GM12878 (cell line): Measurements from ENCODE around the gene C15orf62. TPM values are rescaled to one million over a fixed set of nuclear protein-coding genes. Genes with fewer than 3 reads are reported as not detected.

Source experiments
- ATAC-seq: fragments of 200-7000 bp; cut with Tn5 transposase; 3 replicates; pipeline ENCODE4 v1.9.1; 2020; ENCODE audit warnings: mild to moderate bottlenecking, moderate library complexity
- BruUV-seq: library from RNA; stranded (reverse); fragments of 400-500 nt; replicated peaks from 2 replicates; lab custom pipeline; 2021; lab: Mats Ljungman, UMichigan
- CTCF ChIA-PET: fragments of 300-600 bp; sonication (Branson Sonifier 250); formaldehyde crosslinking; extraction: SDS; loops from one replicate; lab custom pipeline; 2021; ENCODE audit warnings: inconsistent platforms; lab: Yijun Ruan, JAX
- POLR2A ChIA-PET: fragments of 350-600 bp; formaldehyde crosslinking; extraction: SDS; loops from one replicate; lab custom pipeline; 2021; ENCODE audit warnings: inconsistent platforms; lab: Charles Lee
- RAD21 ChIA-PET: fragments of 300-600 bp; sonication (Branson Sonifier 250); formaldehyde crosslinking; loops from one replicate; lab custom pipeline; 2023; ENCODE audit warnings: antibody characterized with exemption; ENCODE audit not compliant: unreplicated experiment; lab: Charles Lee
- SMC1A ChIA-PET: fragments of 300-600 bp; sonication (Branson Sonifier 250); formaldehyde crosslinking; loops from one replicate; lab custom pipeline; 2023; ENCODE audit not compliant: unreplicated experiment, uncharacterized antibody; lab: Charles Lee
- DNase-seq: peaks from one replicate; pipeline ENCODE4 v3.0.0-alpha.2; 2011; ENCODE audit warnings: low read depth, low spot score
- FAIRE-seq: peaks from 3 replicates; lab custom pipeline; 2011; peaks lifted over from hg19 to GRCh38; lab: Jason Lieb, UNC
- H2AFZ ChIP-seq: 2 replicates; pipeline ENCODE4 v1.6.0; 2011; ENCODE audit warnings: low read depth, low read length, control low read depth; ENCODE audit not compliant: control insufficient read depth
- H3K27ac ChIP-seq: 2 replicates; pipeline ENCODE4 v1.5.1; 2011; ENCODE audit warnings: control low read depth; ENCODE audit not compliant: control insufficient read depth, insufficient read depth
- H3K27me3 ChIP-seq, 2 experiments: replicated peaks in 1 of 2; 2 replicates each; pipeline versions ENCODE4 v1.6.0 to v1.6.1; 2011; ENCODE audit warnings: low read length in 1 of 2; ENCODE audit not compliant: control insufficient read depth in 2 of 2, insufficient read depth in 2 of 2
- H3K36me3 ChIP-seq, 2 experiments: 2 replicates each; pipeline ENCODE4 v1.5.1; 2011; ENCODE audit warnings: low read length in 1 of 2; ENCODE audit not compliant: control insufficient read depth in 2 of 2, insufficient read depth in 2 of 2
- H3K4me1 ChIP-seq: 2 replicates; pipeline ENCODE4 v1.6.1; 2011; ENCODE audit warnings: mild to moderate bottlenecking, low read length, moderate library complexity, mixed read lengths; ENCODE audit not compliant: control insufficient read depth, insufficient read depth
- H3K4me2 ChIP-seq: 2 replicates; pipeline ENCODE4 v1.6.0; 2011; ENCODE audit warnings: control low read depth; ENCODE audit not compliant: control insufficient read depth, insufficient read depth
- H3K4me3 ChIP-seq: fragments of 200-600 bp; sonication (generic); 2 replicates; pipeline ENCODE4 v1.5.1; 2016
- H3K79me2 ChIP-seq: 2 replicates; pipeline ENCODE4 v1.6.0; 2011; ENCODE audit warnings: low read length; ENCODE audit not compliant: control insufficient read depth, insufficient read depth
- H3K9ac ChIP-seq: 2 replicates; pipeline ENCODE4 v1.8.0; 2011; ENCODE audit warnings: low read length, control low read depth, mixed read lengths; ENCODE audit not compliant: control insufficient read depth, insufficient read depth
- H3K9me3 ChIP-seq: replicated peaks from 3 replicates; pipeline ENCODE4 v1.5.1; 2011; ENCODE audit warnings: mild to moderate bottlenecking, low read length; ENCODE audit not compliant: control insufficient read depth, insufficient read depth
- H4K20me1 ChIP-seq: 2 replicates; pipeline ENCODE4 v1.6.0; 2011; ENCODE audit not compliant: control insufficient read depth, insufficient read depth
- BHLHE40 ChIP-seq, 2 experiments: fragments of 450-650 bp in 1 of 2; IDR thresholded peaks; 2 replicates each; pipeline ENCODE4 v1.6.1; 2011 to 2017; ENCODE audit warnings: low read depth in 2 of 2, borderline replicate concordance in 1 of 2, improper control_type of control experiment in 1 of 2, low read length in 1 of 2, mild to moderate bottlenecking in 1 of 2
- IKZF1 ChIP-seq: fragments of 450-650 bp; conservative IDR thresholded peaks from 2 replicates; pipeline ENCODE4 v1.6.1; 2017; ENCODE audit warnings: antibody characterized with exemption, mild to moderate bottlenecking
- SREBF1 ChIP-seq: IDR thresholded peaks from 2 replicates; pipeline ENCODE4 v1.6.1; 2012; ENCODE audit warnings: mild to moderate bottlenecking, low read length
- WGBS: methylation state at CpG from one replicate; pipeline ENCODE4 v1.1.6; 2016; ENCODE audit warnings: low lambda C conversion rate; ENCODE audit not compliant: insufficient replicate concordance, insufficient coverage; ENCODE audit errors: missing lambda C conversion rate; 5-methylcytosine and 5-hydroxymethylcytosine counted together
- in situ Hi-C: fragments of 300-500 bp; cut with MboI; formaldehyde crosslinking; loops from 9 replicates; pipeline ENCODE4 v1.14.3; 2018; ENCODE audit warnings: mixed read lengths
- intact Hi-C: fragments of 100-400 bp; cut with micrococcal nuclease; formaldehyde crosslinking; loops from one replicate; pipeline ENCODE4 v1.14.2; 2022; ENCODE audit not compliant: unreplicated experiment
- polyA plus RNA-seq, 11 experiments: library from polyadenylated mRNA; depleted of rRNA in 4 of 11; unstranded in 6 of 11; stranded (reverse) in 5 of 11; fragments of >200 nt; fragmentation: Nextera tagmentation in 4 of 11; fragmentation: Illumina TruSeq in 1 of 11; extraction: Ambion mirVana in 4 of 11; extraction: Trizol in 1 of 11; gene quantifications; 1 replicate in 1 of 11; 2 replicates in 10 of 11; pipeline versions ENCODE4 v1.2.1 to v1.2.3, GENCODE V29; 2011 to 2016; ENCODE audit warnings: inconsistent platforms in 2 of 11, missing spikeins in 2 of 11, low read depth in 1 of 11
- total RNA-seq, 4 experiments: library from RNA; depleted of rRNA in 3 of 4; stranded (reverse); fragments of >200 nt in 3 of 4; fragmentation: Illumina TruSeq in 1 of 4; extraction: Trizol in 1 of 4; gene quantifications; 2 replicates each; pipeline versions ENCODE4 v1.2.1 to v1.2.3, GENCODE V29; 2013 to 2021

Gene C15orf62
- total and polyA plus RNA-seq, 10 of the 15 experiments (the other 5 are each of a cell fraction or from before 2014, with no cell fraction given), result 0.06 to 0.68 (median 0.40) TPM; not detected in 1

DNA sequence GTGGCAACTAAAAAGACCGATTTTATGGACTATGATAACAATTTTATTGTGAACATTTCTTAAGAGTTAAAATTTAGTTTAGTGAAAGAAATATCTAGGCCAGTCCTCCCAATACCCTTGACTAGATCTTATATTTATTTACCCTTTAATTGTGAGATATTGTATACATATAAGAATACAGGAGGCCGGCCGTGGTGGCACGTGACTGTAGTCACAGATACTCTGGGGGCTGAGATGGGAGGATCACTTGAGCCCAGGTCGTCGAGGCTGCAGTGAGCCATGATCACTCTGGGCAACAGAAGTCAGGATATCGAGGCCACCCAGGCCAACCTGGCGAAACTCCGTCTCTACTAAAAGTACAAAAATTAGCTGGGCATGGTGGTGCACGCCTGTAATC lies 14.0 kb upstream of the C15orf62 start:
- RAD21 ChIA-PET, result interaction anchor here (1.6 kb wide), 1 partner anchor 104 kb away, joined by 4 read pairs; no protein-coding TSS in a partner anchor
- peaks cover 3 to 4% of the 10 kb centered on the region in 2 experiments; a peak in 3 of 4 replicates for H3K36me3 ChIP-seq
- no peaks in the 10 kb centered on the region for H3K9me3 ChIP-seq
- CTCF ChIA-PET, result interaction anchor here (1.0 to 2.1 kb wide), 2 partner anchors 102 to 138 kb away, joined by 5 to 9 read pairs; partner anchors contain the start of gene VPS18
- peak overlapping the region; percentile 88 for H3K4me2 ChIP-seq
- H4K20me1 ChIP-seq, result no peaks in the 10 kb centered on the region
- SMC1A ChIA-PET, result interaction anchor here (1.5 to 1.8 kb wide), 2 partner anchors 9 to 15 kb away, joined by 5 to 6 read pairs; partner anchors contain the start of gene C15orf62
- DNase-seq, result no peak
- 55% methylated on average over 10 of the region's 10 CpGs for WGBS
- H3K27ac ChIP-seq, result peak overlapping the region; percentile 86
- BruUV-seq, result no TSS peak
- H3K79me2 ChIP-seq, result peaks cover 21% of the 10 kb centered on the region
- H3K9ac ChIP-seq, result peak overlapping the region; percentile 86
- intact Hi-C loops (loop anchor here (1.0 to 5.0 kb wide), 2 partner anchors 61 to 164 kb away; partner anchors contain the start of genes KNL1 and RAD51), in situ Hi-C loops (no loop called here)
- H2AFZ ChIP-seq, result peak overlapping the region; percentile 94
- ATAC-seq, result no peak
- H3K4me1 ChIP-seq, result peaks cover 3% of the 10 kb centered on the region
- POLR2A ChIA-PET, result interaction anchor here (0.7 to 2.1 kb wide), 4 partner anchors 9 to 61 kb away, joined by 3 to 12 read pairs (median 6); partner anchors contain the start of genes C15orf62 and RAD51
- no peak for TF ChIP-seq IKZF1
- TF ChIP-seq BHLHE40 (IDR thresholded peaks at IDR 0.05; ENCODE audit: borderline replicate concordance in 1 of 2, low read depth in 2 of 2, low read length in 1 of 2), result peak; percentile 10 to 49; a peak in 1 of 4 replicates
- no peak for FAIRE-seq
- peak overlapping the region; percentile 62 for H3K4me3 ChIP-seq
- H3K27me3 ChIP-seq, result no peaks in the 10 kb centered on the region

DNA sequence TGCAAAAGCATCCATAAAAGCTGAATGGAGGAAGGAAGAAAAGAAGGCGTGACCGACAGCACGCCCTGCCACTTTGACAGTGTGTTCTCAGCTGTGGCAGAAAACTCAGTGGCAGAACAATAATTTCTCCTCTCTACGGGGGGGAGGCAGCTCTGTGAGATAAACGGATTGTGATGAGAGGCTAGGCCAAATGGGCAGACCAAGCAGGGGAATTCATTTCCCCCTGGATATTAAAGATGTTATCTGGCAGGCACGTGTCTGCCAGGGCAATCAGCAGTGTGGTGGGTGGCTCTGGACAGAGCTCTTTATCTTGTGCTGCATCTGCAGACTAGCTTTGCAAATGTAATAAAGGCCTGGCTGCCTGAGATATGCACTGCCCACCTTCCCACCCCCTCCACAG lies 12.8 kb upstream of the C15orf62 start:
- ATAC-seq (no peak), FAIRE-seq (no peak)
- intact Hi-C loops (loop anchor here (5.0 kb wide), 1 partner anchor 165 kb away; the partner anchor contains the start of gene KNL1), in situ Hi-C loops (no loop called here)
- H3K4me2 ChIP-seq, result no peak overlapping the region
- POLR2A ChIA-PET, result interaction anchor here (0.6 to 2.1 kb wide), 4 partner anchors 8 to 200 kb away, joined by 3 to 12 read pairs (median 6); partner anchors contain the start of genes C15orf62 and RAD51
- no peak overlapping the region for H3K4me3 ChIP-seq
- CTCF ChIA-PET, result interaction anchor here (1.0 to 2.1 kb wide), 8 partner anchors 11 to 138 kb away, joined by 3 to 9 read pairs (median 4); partner anchors contain the start of gene VPS18
- H3K9me3 ChIP-seq, result no peaks in the 10 kb centered on the region
- no TSS peak for BruUV-seq
- no peak overlapping the region for H2AFZ ChIP-seq
- H3K79me2 ChIP-seq, result peaks cover 21% of the 10 kb centered on the region
- RAD21 ChIA-PET, result interaction anchor here (0.8 to 1.9 kb wide), 7 partner anchors 9 to 135 kb away, joined by 3 to 8 read pairs (median 3); no protein-coding TSS in a partner anchor
- TF ChIP-seq SREBF1 (no peak), BHLHE40 (IDR thresholded peaks at IDR 0.05; ENCODE audit: borderline replicate concordance in 1 of 2, low read depth in 2 of 2, low read length in 1 of 2) (peak in 1 of 2 experiments; percentile 11; a peak in 1 of 4 replicates)
- TF ChIP-seq, all 136 proteins: peak for 1
- H4K20me1 ChIP-seq, result no peaks in the 10 kb centered on the region
- H3K27ac ChIP-seq, result no peak overlapping the region
- SMC1A ChIA-PET, result interaction anchor here (0.5 to 1.9 kb wide), 7 partner anchors 8 to 452 kb away, joined by 3 to 8 read pairs (median 4); partner anchors contain the start of genes C15orf62 and RAD51
- no peak overlapping the region for H3K9ac ChIP-seq
- peaks cover 0 to 3% of the 10 kb centered on the region in 2 experiments; a peak in 1 of 4 replicates for H3K36me3 ChIP-seq
- WGBS, result 83% methylated on average over 6 of the region's 6 CpGs
- H3K4me1 ChIP-seq, result peaks cover 3% of the 10 kb centered on the region
- no peaks in the 10 kb centered on the region for H3K27me3 ChIP-seq
- no peak for DNase-seq
